Adipose tissue (tissue), 3 donors: ENCODE results near the gene KCNQ1OT1. TPM values are rescaled to one million over a fixed set of nuclear protein-coding genes. Genes with fewer than 3 reads are reported as not detected.

Source experiments
- H3K27ac ChIP-seq: one replicate; pipeline ENCODE4 v1.5.1; 2013; ENCODE audit warnings: low read depth, low read length
- WGBS, 3 donors: extraction: QIAGEN DNeasy Blood & Tissue Kit; methylation state at CpG; one replicate each; pipeline ENCODE4 v1.1.7; 2013; 5-methylcytosine and 5-hydroxymethylcytosine counted together
- polyA plus RNA-seq, 3 donors: library from polyadenylated mRNA; stranded (reverse); fragments of 200-250 nt; gene quantifications; one replicate each; pipeline ENCODE4 v1.2.3, GENCODE V29; 2013
- donor health status: healthy with polysubstance abuse.
- donor health status: Bipolar disorder and iron deficiency.
- donor health status: healthy.

The KCNQ1OT1 gene
- polyA plus RNA-seq, 3 donors = 0.03 to 0.45 (median 0.06) TPM

DNA sequence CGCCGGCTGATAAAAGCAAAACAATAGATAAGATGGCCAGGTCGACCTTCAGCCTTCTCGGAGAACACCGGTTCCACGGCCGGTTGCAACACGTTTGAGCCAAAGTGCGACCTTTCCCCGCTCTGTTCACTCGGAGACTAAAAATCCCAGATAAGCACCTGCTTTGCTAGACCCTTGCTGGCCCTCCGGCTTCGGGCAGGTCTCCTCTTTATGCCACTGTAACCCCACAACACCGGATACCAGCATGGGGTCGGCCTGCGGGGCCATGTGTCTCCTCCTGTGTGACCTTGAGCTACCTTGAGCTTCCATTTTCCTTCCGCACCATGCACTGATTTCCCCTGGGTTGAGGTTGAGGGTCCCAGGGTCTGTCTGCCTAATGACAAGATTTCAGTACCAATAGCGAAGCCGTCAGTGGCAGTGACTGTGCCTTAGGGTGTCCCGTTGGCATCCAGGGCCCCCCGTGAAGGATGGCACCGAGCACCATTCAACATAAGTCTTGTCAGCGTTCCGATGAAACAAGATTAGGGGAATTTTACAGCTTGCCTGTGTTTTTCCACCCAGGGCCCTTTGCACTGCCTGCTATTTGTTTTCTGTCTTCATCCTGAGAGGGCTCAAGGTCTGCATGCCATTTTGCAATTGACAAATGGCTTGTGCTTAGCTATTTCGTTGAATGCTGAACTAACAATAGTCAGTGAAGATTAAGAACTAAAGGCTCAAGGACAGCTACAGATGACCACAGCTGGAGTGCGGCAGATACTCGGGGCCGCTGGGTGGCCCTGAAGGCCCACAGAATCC is 136.4 kb downstream of the KCNQ1OT1 start:
- 76 to 96% (median 92%) methylated on average over 28 of the region's 28 CpGs for WGBS, 3 donors

DNA sequence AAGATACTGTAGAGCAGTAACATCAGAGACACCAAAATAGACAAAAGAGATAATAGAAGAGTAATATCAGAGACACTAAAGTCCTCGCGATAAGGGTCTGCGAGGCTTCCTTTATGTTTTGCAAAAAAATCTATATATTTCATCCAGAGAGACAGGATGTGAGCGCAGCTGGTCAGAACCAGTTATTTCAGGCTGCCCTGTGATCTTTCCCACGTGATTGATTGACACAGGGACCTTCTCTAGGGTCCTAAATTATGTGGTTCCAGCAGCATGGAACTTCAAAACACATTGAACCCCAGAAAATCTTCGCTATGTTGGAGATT is 136.9 kb downstream of the KCNQ1OT1 start:
- H3K27ac ChIP-seq = no peak overlapping the region
- WGBS, 3 donors = 81 to 88% (median 87%) methylated on average over 6 of the region's 6 CpGs

More for the DNA sequence above, 136.4 kb downstream of the KCNQ1OT1 start:
- H3K27ac ChIP-seq = no peak overlapping the region

DNA sequence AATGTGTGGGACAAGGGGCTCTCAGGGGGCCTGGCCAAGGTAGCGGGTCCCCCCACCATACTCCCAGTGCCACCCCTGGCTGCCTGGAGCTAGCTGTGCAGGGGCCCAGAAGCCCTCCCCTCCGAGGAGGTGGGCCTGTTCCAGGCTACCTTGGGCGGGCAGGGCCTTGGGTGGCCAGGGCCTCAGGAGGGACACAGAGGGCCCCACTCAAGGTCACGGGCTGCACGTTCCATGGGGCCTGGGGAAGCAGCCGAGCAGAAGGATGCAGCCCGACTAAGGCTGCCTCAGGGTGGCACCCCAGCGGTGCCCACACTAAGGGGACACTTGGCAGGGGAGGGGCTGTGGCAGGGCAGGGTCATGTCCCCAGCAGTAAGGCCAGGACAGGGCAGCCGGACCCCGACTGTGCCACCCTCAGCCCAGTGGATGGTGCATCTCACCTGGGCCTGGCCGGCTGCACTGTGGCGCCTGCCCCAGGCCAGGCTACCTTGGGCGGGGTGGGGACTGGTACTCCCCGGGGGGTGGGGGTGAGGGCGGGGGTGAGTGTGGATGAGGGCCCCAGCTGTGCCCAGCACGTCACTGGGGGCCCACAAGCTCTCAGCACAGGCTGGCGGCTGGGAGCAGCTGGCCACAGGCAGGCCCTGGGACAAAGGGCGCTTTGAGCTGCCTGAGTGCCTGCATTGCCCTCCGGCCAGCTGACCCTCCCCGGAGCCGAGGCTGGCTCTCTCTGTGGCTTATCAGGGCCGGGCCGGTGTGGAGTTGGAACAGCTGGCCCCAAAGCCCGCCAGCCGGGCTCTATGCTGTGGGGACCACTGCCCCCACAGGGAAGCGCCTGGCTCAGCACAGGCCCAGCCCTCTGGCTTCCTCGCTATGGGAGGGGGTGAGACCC is 137.9 kb downstream of the KCNQ1OT1 start:
- WGBS, 3 donors = 70 to 93% (median 86%) methylated on average over 27 of the region's 27 CpGs
- no peak overlapping the region for H3K27ac ChIP-seq

DNA sequence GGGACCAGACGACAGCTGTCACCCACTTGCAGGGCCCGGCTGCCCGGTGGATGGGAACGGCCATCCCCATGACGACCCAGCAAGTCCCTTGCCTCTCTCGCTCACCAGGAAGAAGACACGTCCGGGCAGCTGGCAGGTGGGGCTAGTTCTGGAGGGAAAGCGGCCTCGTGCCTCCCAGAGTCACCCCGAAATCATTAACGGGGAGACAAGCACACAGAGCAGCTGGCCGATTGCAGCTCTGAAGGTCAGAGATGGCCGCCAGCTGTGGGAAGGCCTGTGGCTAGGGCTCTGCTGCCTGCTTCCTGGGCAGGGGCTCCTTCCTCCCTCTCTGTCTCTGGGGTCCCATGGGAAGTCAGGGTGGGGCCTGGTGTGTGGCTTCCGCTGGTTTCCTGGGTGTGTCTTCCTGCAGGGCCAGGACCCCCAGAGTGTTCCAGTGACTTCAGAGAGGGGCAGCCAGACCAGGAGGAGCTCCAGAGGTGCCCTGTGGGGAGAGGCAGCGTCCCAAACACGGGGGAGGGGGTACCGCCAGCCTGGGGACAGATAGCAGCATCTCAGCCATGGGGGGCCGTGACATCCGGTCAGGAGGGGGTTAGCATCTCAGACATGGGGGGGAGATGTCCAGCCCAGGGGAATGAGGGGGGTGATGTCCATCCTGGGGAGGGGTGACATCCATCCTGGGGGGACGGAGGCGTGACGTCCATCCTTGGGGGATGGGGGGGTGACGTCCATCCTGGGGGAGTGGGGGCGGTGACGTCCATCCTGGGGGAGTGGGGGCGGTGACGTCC is 140.1 kb downstream of the KCNQ1OT1 start:
- 68 to 84% (median 72%) methylated on average over 23 to 28 of the region's 28 CpGs for WGBS, 3 donors
- no peak overlapping the region for H3K27ac ChIP-seq

DNA sequence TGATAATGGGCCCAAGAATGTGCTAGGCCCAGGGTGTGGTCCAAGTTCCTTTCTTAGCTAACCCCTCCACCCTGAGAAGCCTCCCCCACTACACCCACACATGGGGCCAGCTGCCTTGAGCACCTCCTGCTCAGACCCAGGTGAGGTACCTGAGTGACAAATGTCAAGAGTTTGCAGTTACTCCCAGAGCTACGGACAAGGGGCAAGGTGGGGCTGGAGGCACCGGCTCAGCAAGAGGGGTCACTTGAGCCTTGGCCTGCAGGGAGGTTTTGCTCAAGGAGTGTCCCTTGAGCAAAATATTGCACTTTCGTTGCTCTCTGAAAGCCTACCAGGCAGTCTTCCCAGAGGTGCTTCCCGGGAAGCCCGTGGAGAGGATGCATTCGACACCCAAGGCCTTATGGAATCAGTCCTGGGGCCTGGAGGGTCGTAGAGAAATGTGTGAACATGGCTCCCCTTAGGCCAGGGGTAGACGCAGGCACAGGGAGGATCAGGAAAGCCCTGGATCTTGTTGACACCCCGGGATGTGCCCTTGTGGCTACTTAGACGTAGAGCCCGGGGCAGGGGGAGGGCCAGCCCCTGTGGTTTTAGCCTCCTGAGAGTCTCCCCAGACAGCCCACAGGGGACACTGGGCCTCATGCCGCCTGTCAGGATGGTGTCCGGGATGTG is 140.8 kb downstream of the KCNQ1OT1 start:
- WGBS, 3 donors = 91% methylated on average over 13 of the region's 13 CpGs

DNA sequence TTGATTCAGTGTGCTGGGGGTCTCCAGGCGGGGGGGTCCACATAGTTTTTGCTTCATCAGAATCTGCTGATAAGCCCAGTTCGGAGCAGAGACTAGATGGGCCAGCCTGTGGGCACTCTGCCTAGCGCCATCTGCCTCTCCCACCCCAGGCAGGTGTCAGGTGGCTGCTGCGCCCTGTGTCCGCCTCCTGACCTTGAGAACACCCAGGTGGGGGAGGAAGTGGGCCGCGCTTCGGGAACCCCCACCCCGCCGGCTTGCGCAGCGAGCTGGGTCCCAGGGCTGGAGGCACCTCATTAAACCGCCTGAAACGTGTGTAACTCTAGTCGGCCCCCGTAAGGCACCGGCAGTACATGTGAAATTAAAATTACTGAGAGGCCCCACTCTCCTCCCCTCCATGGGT is 141.4 kb downstream of the KCNQ1OT1 start:
- H3K27ac ChIP-seq = no peak overlapping the region
- WGBS, 3 donors = 85 to 98% (median 96%) methylated on average over 17 of the region's 17 CpGs

More for the DNA sequence above, 140.8 kb downstream of the KCNQ1OT1 start:
- H3K27ac ChIP-seq = no peak overlapping the region

Other genes with a start within 250 kb of the KCNQ1OT1 start
- 100 to 1,000 TPM in 2 of 3 donors, 10 to 100 TPM in 1; 22.4 to 254 (median 109) TPM for gene CDKN1C, start 185.8 kb upstream of the KCNQ1OT1 start, polyA plus RNA-seq
- 10 to 100 TPM in 1 of 3 donors, 1 to 10 TPM in 2; 5.5 to 19.7 (median 6.7) TPM for gene PHLDA2, start 229.4 kb upstream of the KCNQ1OT1 start, polyA plus RNA-seq